Measurements from ENCODE around the gene COL19A1.

COL19A1 gene

DNA sequence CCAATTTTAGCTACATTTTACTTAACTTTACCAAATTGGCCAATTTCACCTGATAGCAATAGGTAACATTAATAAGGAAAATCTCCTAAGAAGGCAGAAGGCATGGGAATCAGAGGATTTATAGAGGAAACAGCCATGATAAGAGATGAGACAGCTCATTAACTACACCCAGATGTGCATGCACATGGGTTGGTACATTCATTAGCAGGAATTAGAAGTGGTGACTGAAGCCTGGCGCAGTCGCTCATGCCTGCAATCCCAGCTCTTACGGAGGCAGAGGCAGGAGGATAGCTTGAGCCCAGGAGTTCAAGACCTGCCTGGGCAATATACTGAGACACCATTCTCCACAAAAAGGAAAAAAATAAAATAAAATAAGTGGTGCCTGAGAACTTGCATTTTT, 263.0 kb downstream of the COL19A1 start:
- TF ChIP-seq, protein P1, sequence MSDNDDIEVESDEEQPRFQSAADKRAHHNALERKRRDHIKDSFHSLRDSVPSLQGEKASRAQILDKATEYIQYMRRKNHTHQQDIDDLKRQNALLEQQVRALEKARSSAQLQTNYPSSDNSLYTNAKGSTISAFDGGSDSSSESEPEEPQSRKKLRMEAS (IDR thresholded peaks at IDR 0.05), result no peak
- no peak for TF ChIP-seq YY1 (IDR thresholded peaks at IDR 0.05; ENCODE audit: low read depth)
- TF ChIP-seq RAD21 (IDR thresholded peaks at IDR 0.05; ENCODE audit: low read depth), result no peak
- TF ChIP-seq CREB1 (IDR thresholded peaks at IDR 0.05; ENCODE audit: low read depth), result no peak

DNA sequence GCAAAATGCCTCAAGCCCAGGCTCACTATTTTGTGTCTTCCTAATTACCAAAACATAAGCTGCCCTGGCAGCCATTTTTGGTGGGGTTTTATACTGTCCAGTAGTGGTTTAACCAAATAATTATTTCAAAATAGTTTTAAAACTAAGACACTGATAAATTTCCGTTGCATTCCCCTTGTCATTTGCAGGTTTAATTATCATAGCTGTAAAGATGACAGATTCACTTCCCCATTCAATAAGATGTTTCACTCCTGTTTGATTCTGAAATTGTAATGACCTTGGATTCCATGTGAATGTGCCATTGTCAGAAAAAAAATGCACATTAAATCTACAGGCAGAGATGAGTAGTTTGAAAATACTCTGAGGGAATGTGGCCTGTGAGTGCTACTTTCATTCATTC, 264.5 kb downstream of the COL19A1 start:
- TF ChIP-seq EP300 (IDR thresholded peaks at IDR 0.05; ENCODE audit: borderline replicate concordance) (no peak), FOXM1 (IDR thresholded peaks at IDR 0.05; ENCODE audit: borderline replicate concordance, low read depth) (no peak), YY1 (IDR thresholded peaks at IDR 0.05; ENCODE audit: low read depth) (no peak), NFIC (IDR thresholded peaks at IDR 0.05) (no peak), TEAD4 (IDR thresholded peaks at IDR 0.05) (no peak), RAD21 (IDR thresholded peaks at IDR 0.05; ENCODE audit: low read depth) (no peak), CREB1 (IDR thresholded peaks at IDR 0.05; ENCODE audit: low read depth) (no peak)
- TF ChIP-seq, protein P2, sequence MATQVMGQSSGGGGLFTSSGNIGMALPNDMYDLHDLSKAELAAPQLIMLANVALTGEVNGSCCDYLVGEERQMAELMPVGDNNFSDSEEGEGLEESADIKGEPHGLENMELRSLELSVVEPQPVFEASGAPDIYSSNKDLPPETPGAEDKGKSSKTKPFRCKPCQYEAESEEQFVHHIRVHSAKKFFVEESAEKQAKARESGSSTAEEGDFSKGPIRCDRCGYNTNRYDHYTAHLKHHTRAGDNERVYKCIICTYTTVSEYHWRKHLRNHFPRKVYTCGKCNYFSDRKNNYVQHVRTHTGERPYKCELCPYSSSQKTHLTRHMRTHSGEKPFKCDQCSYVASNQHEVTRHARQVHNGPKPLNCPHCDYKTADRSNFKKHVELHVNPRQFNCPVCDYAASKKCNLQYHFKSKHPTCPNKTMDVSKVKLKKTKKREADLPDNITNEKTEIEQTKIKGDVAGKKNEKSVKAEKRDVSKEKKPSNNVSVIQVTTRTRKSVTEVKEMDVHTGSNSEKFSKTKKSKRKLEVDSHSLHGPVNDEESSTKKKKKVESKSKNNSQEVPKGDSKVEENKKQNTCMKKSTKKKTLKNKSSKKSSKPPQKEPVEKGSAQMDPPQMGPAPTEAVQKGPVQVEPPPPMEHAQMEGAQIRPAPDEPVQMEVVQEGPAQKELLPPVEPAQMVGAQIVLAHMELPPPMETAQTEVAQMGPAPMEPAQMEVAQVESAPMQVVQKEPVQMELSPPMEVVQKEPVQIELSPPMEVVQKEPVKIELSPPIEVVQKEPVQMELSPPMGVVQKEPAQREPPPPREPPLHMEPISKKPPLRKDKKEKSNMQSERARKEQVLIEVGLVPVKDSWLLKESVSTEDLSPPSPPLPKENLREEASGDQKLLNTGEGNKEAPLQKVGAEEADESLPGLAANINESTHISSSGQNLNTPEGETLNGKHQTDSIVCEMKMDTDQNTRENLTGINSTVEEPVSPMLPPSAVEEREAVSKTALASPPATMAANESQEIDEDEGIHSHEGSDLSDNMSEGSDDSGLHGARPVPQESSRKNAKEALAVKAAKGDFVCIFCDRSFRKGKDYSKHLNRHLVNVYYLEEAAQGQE (IDR thresholded peaks at IDR 0.05; ENCODE audit: low read depth), result no peak

DNA sequence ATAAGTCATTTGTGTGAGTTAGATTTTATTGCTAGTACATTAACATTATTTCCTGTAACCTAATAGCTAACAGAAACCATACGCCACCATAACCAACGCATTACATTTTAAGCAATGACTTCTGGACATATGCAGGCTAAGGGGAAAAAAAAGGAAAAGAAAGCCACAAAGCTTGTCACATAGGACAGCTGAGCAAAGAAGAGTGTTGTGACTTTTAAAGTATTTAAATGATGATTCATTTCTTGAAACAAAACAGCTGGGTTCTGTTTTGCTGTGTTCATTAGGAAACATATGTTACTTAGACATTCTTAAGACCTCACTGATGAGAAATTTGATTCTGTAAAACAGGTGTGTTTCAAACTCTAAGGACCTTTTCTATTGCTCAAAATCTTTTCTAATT, 265.2 kb downstream of the COL19A1 start:
- TF ChIP-seq TEAD4 (IDR thresholded peaks at IDR 0.05) (no peak), CEBPB (IDR thresholded peaks at IDR 0.05) (no peak), YY1 (IDR thresholded peaks at IDR 0.05; ENCODE audit: low read depth) (no peak), CREB1 (IDR thresholded peaks at IDR 0.05; ENCODE audit: low read depth) (no peak), EGR1 (IDR thresholded peaks at IDR 0.05) (no peak), TCF12 (IDR thresholded peaks at IDR 0.05; ENCODE audit: low read depth) (no peak), ZBTB7A (IDR thresholded peaks at IDR 0.05; ENCODE audit: low read depth) (no peak), FOXM1 (IDR thresholded peaks at IDR 0.05; ENCODE audit: borderline replicate concordance, low read depth) (no peak), RAD21 (IDR thresholded peaks at IDR 0.05; ENCODE audit: low read depth) (no peak), TAF1 (IDR thresholded peaks at IDR 0.05; ENCODE audit: low read depth) (no peak), NFIC (IDR thresholded peaks at IDR 0.05) (no peak), EP300 (IDR thresholded peaks at IDR 0.05; ENCODE audit: borderline replicate concordance) (no peak)
- TF ChIP-seq, protein P2 (IDR thresholded peaks at IDR 0.05; ENCODE audit: low read depth), result no peak
- TF ChIP-seq, protein P1 (IDR thresholded peaks at IDR 0.05), result no peak
- TF ChIP-seq, protein P3, sequence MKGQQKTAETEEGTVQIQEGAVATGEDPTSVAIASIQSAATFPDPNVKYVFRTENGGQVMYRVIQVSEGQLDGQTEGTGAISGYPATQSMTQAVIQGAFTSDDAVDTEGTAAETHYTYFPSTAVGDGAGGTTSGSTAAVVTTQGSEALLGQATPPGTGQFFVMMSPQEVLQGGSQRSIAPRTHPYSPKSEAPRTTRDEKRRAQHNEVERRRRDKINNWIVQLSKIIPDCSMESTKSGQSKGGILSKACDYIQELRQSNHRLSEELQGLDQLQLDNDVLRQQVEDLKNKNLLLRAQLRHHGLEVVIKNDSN (IDR thresholded peaks at IDR 0.05), result no peak

DNA sequence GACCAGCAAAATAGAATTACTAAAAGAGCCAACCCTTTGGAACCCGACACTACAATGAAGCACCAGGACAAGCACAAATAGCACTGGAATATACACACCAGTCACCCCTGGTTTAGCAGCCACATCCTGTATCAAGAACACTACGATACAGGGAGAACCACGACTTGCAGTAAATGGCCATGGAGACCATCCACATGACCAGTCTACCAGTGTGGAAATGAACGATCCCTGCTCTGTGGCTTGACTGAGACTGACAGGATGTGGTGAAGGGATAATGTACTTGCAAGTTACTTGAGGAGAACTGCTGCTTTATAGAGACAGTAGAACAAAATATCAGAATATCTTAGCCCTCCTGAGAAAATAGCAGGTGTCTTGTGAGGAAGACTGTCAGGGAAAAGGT, 266.9 kb downstream of the COL19A1 start:
- TF ChIP-seq EP300 (IDR thresholded peaks at IDR 0.05; ENCODE audit: borderline replicate concordance), result no peak
- TF ChIP-seq YY1 (IDR thresholded peaks at IDR 0.05; ENCODE audit: low read depth), result no peak
- TF ChIP-seq EGR1 (IDR thresholded peaks at IDR 0.05), result no peak
- no peak for TF ChIP-seq NFIC (IDR thresholded peaks at IDR 0.05)
- TF ChIP-seq, protein P2 (IDR thresholded peaks at IDR 0.05; ENCODE audit: low read depth), result no peak
- TF ChIP-seq TAF1 (IDR thresholded peaks at IDR 0.05; ENCODE audit: low read depth), result no peak
- TF ChIP-seq CEBPB (IDR thresholded peaks at IDR 0.05), result no peak
- no peak for TF ChIP-seq CREB1 (IDR thresholded peaks at IDR 0.05; ENCODE audit: low read depth)

DNA sequence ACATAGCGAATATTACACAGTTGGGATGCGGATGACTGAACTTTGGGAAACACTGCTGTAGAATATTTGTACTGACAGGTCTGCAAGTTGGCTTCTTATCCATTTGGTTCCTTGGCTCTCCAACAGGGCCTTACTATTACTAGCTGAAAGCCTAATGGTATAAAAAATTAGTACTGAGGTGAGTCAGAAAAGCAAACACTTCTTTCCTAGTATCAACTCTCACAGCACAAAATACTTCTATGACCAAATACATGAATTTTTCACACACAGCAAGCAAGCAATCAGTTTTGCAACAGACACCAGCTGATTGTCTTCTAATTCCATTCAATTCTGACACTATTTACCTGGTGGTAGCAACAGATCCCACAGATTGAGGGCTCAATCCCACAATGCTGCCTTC, 268.2 kb downstream of the COL19A1 start:
- no peak for TF ChIP-seq ZBTB7A (IDR thresholded peaks at IDR 0.05; ENCODE audit: low read depth)
- TF ChIP-seq CREB1 (IDR thresholded peaks at IDR 0.05; ENCODE audit: low read depth), result no peak

Data from Ishikawa (cell line).